ENCODE results near the gene DENND1A.

Gene DENND1A

GRCh38 chr9:123514766-123515165, 415.2 kb downstream of the DENND1A start:
- no peak for DNase-seq

DNA sequence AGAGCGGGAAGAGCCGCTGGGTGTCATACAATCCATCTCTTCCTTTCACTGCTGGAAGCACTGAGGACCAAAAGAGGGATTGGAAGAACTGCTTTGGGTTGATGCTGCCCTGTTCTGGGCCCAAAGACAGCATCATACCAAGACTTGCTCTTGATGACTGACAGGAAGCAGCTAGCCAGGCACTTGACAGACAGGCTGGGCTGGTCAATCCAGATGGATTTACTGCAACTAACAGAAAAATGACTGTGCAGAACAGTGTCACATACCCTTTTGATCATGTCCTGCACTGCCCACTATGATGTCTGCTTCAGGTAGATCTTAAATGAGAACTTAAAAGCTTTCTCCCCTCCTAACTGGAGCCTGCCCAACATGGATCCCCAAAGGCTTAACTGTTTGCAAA, 416.4 kb downstream of the DENND1A start:
- no peak for DNase-seq

DNA sequence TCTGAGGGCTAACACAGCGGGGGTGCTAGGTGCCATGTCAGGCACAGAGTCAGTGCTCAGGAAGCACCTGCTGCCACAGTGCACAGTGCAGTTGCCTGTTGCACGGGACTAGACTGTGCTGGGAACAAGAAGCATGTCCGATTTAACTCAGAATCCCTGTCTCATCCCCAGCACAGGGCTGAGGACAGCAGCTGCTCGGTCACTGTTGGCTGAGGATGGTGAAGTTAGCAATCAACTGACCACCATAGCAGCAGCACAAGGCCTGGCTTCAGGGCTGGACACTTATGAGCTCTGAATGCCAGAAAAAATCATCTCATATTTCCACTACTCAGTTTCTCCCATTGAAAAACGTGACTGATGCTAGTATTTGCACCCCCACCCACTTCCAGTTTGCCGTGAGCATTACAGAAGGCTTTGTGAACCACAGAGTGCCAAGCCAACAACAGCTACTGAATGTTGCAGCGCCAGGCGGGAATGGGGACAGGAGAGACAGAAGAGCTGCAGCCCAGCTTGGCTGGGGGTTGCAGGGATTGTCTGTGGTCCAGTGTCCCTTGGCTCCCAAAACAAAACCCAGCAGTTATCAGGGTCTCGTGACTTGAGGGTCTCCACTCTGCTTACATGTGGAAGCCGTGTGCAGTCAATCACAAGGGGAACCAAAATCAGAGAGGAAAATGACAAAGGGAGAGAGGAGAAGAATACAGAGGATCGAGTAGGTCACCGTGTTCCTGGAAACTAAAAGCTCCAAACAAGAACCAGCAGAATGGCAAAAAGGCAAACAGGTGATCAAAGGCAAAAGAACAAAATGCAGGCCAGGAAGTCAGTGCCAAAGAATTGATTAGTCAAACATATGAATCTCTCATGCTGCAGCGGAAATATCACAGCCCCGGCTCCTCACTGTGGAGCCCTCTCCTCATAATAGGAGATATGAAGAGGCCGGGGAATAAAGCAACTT, 418.3 kb downstream of the DENND1A start:
- no peak for DNase-seq

- DNase-seq, result no peak
Observed at GRCh38 chr9:123509646-123510045, 420.3 kb downstream of the DENND1A start.

DNA sequence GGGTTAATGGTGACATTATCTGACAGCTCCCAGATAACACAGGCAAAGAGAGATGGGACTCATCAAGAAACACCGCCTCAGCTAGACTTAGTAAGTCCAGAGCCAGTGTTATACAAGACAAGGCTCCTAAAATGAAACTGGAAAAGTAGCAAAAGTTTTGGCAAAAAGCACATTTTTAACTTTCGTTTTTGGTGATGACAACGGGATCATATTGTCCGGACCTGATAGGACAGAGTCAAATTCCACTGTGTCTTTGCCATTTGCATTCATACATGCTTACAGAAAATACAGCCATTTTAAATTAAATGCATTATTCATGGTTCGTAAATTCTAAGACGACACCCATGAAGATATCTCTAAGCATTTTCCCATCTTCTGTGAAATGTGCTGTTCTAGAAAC, 421.9 kb downstream of the DENND1A start:
- DNase-seq, result no peak

DNA sequence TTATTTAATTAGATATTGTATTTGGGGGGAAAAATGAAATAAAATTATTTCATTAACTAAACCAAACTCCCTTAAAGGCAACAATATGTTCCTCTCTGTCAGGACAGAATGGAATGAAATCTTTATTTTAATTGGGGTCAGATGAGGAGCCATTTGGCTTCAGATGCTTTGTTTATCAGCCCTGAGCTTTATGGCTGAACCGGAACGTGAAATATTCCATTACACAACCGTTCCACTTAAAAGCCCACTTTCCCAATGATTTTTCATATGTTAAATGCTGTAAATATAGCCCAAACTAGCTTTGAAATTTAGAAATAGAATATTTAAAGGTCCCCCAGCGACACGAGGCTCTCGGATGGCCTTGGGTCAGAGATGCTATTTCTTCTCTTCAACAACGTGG, 424.4 kb downstream of the DENND1A start:
- DNase-seq, result no peak

DNA sequence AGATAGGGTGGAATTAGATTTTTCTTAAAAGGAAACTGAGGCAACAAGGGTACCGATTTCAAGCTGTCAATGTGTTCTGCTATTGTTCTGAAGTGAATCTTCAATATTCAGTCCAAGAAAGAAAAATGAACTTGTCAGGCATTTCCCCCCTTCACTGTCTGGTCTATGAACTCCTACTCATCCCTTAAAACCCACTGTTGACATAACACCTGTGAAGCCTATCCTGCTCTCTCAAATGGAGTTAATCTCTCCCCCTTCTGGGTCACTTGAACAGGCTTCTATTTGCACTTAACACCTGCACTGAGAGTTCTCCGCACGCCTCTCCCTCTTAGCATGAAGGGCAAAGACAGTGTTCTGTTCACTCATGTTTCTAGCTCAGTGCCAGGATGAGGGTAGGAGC, 429.6 kb downstream of the DENND1A start:
- no peak for DNase-seq

- no peak for DNase-seq
Observed at GRCh38 chr9:123497830-123498229, 432.1 kb downstream of the DENND1A start.

- no peak for DNase-seq
Observed at GRCh38 chr9:123495731-123496130, 434.2 kb downstream of the DENND1A start.

- no peak for DNase-seq
Observed at GRCh38 chr9:123493627-123494026, 436.3 kb downstream of the DENND1A start.

- DNase-seq, result no peak
Observed at GRCh38 chr9:123490688-123491087, 439.2 kb downstream of the DENND1A start.

GRCh38 chr9:123488722-123489321, 441.1 kb downstream of the DENND1A start:
- DNase-seq, result no peak

DNA sequence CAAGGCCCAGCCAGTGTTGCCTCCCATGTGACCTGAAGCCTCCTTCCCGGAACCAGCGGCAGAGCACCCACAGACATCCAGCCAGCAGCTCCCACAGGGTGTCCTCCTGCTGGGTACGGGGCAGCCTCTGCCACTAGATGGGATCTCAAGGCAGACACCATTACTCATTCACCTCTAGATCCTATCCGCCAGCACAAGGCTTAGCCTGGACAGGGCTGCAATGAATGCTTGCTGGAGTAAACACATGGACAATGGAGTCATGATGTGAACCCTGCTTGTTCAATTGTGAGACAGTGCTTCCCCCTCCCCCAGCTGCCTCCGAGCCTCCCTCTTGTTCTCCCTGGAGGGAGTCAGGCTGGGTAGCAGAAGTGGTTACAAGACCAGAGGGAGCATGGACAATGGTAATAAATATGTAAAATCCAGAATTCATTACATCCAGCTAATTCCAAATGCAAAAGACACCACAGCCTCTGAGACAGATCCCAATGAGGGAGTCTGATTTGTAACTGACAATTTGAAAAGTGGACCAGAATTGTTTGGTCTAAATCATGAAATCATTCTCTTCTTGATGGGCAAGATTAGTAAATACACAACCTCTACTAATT, 441.9 kb downstream of the DENND1A start:
- DNase-seq, result no peak

DNA sequence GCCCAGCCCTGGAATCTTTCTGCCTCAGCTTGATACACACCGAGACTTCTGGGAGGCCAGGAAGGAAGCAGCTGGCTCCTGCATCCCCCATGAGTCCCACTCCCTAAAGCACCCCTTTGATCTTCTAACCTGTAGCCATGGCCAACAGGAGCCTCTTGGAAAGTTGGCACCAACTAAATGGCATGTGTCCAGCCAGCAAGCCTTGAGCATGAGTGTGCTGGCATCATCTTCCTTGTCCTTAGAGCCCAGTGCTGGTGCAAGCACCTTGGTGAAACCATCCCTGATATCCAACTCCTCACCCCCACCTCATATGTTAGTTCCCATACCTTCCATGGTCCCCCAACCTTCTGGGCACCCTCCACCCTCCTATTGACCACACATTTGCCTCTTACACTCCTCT, 443.5 kb downstream of the DENND1A start:
- no peak for DNase-seq

- peak in 1 of 2 experiments; percentile 25 for DNase-seq
Observed at GRCh38 chr9:123485216-123485615, 444.7 kb downstream of the DENND1A start.

GRCh38 chr9:123484130-123484529, 445.8 kb downstream of the DENND1A start:
- DNase-seq, result no peak

DNA sequence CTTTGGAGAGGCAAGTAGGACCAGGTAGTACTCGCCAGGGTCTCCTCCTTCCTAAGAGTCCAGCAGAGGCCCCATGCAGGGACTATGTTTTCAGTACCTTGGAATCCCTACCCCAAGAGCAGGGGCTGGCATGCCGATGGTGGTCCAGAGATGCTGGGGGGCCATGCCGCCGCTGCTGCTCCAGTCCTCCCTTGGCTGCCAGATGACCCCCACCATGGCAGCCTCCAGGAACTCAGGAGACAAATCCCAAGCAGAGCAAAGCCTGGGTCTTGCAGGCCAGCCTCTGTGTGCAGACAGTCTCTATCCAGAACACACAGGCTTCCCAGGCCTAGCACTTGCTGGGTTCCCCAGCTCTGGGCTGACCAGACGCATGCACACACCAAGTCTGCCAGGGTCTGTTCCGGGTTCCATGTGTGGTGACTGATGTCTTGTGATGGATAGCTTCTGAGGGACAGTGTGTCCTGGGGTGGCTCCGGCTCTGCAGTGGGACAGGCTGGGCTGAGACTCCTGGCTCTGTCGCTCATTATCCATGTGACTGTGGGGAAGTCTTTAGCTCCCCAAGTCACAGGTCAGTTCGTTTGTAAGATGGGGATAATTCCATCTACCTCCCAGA, 446.6 kb downstream of the DENND1A start:
- no peak for DNase-seq

- DNase-seq, result no peak
Observed at GRCh38 chr9:123482295-123482968, 447.5 kb downstream of the DENND1A start.

DNA sequence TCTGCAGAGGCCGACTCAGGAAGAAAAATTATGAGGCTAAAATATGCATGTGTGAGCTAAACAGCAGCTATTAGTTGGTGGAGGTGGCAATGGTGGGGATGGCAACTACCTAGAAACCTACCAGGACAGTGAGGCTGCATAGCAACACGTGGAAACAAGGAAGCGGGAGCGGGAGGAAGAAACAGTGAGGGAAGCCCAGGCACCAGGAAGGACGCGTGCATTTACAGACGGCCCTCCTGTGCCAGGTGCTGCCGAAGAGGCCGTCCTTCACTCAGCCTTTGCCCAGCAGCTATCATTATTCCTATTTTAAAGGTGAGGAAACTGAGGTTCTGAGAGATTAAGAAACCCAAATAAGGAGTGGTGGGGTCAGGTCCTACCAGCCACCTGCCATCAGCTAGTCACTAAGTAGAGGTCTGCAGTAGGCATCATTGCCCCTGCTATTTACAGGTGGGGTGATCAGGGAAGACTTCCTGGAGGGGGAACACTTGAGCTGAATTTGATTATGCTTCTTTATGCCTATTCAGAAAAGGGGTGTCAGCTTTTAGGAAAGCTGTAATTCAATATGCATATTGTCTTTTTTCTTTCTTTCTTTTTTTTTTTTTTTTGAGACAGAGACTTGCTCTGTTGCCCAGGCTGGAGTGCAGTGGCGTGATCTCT, 448.6 kb downstream of the DENND1A start:
- DNase-seq, result no peak

- no peak for DNase-seq
Observed at GRCh38 chr9:123480791-123481190, 449.1 kb downstream of the DENND1A start.

- DNase-seq, result no peak
Observed at GRCh38 chr9:123480096-123480495, 449.8 kb downstream of the DENND1A start.

DNA sequence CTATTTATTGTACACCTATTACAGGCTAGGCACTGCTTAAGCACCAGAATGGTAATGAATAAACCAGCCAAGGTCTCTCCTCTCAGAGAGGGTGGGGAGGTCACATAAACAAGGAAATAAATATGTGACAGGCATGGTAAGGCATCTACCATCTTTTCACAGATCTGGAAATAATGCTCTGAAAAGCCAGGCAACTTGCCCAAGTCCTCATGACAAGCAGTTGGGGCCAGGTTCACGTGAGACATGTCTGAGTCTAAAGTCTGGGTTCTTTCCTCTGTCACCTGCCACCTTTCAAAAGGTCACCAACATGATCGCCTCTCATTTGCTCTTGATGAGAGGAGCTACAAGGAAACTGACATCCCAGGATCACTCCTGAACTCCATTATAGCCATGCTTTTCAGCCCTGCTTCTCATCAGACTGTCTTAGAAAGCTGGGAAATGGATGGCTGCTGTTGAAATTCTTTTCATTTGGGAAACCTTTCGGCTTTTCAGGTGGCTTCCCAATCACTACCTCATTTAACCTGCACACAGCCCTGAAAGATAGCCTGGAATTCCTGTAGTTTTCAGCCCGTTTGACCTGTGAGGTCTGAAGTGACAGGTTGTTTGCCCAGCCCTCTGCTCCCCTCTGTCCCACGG, 450.8 kb downstream of the DENND1A start:
- no peak for DNase-seq

All from NCI-H524 (cell line).